Motor neuron (in vitro differentiated cells): Measurements from ENCODE around the gene TMC1. TPM values are rescaled to one million over a fixed set of nuclear protein-coding genes. Genes with fewer than 3 reads are reported as not detected.
A peak's percentile ranks its signal among the peaks of the same experiment; 100 is the strongest.

Experiments used
- ATAC-seq, 8 experiments: fragments of 200-7000 bp; cut with Tn5 transposase; replicated peaks in 6 of 8; 2 replicates each; pipeline ENCODE4 v1.8.0; 2021; ENCODE audit warnings: mild to moderate bottlenecking in 8 of 8, moderate library complexity in 8 of 8
- H3K27ac ChIP-seq, 2 donors: fragments of 250-450 bp; sonication (Bioruptor Pico); 2 replicates each; pipeline ENCODE4 v1.9.0; 2021; ENCODE audit warnings: antibody characterized with exemption in 2 of 2, mild to moderate bottlenecking in 2 of 2, moderate library complexity in 1 of 2
- H3K4me1 ChIP-seq, 2 donors: fragments of 250-450 bp; sonication (Bioruptor Pico); replicated peaks in 1 of 2; 2 replicates each; pipeline ENCODE4 v1.6.1; 2021; ENCODE audit warnings: antibody characterized with exemption in 2 of 2, mild to moderate bottlenecking in 2 of 2, moderate library complexity in 1 of 2
- H3K4me3 ChIP-seq, 5 donors: fragments of 250-450 bp; sonication (Bioruptor Pico); 2 replicates each; pipeline ENCODE4 v1.9.0; 2021; ENCODE audit warnings: antibody characterized with exemption in 5 of 5, mild to moderate bottlenecking in 5 of 5, moderate library complexity in 4 of 5
- WGBS, 10 experiments: fragments of 450-650 bp; shearing (Covaris generic); methylation state at CpG; one replicate each; pipeline ENCODE4 v1.0.0; 2022; 5-methylcytosine and 5-hydroxymethylcytosine counted together
- in situ Hi-C, 9 experiments: fragments of 400-800 bp; cut with MboI; loops; one replicate each; pipeline ENCODE4 v1.15.0; 2021; ENCODE audit warnings: low sequenced_read_pairs in 9 of 9, low pct_unique_long_range_greater_than_20kb in 2 of 9; ENCODE audit not compliant: unreplicated experiment in 9 of 9
- total RNA-seq, 8 experiments: library from RNA; unstranded; fragments of 300-600 nt; gene quantifications; 2 replicates each; pipeline versions ENCODE4 v1.2.3 to v1.2.4, GENCODE V29; 2022

The TMC1 gene
- total RNA-seq, 8 experiments from 2014 or later: 0.18 to 7.6 (median 0.85) TPM

DNA sequence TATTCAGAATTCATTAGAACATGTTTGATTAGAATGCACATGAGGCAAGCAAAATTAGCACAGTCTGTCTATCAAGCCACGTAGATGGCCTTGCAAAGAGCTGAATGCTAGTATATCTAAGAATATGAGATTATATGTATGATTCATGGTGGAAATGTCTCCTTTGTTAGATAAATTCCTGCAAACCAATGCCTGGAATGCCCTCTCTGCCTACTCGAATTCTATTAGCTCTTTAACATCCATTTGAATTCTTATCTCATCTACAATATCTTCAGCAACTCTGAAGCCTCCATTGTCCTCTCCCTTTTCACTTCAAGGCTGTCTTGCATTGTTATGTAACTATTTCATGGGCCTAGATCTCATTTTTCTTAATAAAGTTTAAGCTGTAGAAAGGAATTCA, 205.5 kb downstream of the TMC1 start:
- H3K27ac ChIP-seq: no peak overlapping the region
- in situ Hi-C loops: no loop called here
- ATAC-seq: peak in 5 of 8 experiments; percentile 23 to 57 (median 39)
- no peak overlapping the region for H3K4me3 ChIP-seq
- peaks cover 2 to 15% of the 10 kb centered on the region in 2 donors for H3K4me1 ChIP-seq
- WGBS, 10 experiments: 0 to 40% (median 16%) methylated on average over 1 to 2 of the region's 2 CpGs; no CpG with 5 or more reads in 2 of the 10 experiments

DNA sequence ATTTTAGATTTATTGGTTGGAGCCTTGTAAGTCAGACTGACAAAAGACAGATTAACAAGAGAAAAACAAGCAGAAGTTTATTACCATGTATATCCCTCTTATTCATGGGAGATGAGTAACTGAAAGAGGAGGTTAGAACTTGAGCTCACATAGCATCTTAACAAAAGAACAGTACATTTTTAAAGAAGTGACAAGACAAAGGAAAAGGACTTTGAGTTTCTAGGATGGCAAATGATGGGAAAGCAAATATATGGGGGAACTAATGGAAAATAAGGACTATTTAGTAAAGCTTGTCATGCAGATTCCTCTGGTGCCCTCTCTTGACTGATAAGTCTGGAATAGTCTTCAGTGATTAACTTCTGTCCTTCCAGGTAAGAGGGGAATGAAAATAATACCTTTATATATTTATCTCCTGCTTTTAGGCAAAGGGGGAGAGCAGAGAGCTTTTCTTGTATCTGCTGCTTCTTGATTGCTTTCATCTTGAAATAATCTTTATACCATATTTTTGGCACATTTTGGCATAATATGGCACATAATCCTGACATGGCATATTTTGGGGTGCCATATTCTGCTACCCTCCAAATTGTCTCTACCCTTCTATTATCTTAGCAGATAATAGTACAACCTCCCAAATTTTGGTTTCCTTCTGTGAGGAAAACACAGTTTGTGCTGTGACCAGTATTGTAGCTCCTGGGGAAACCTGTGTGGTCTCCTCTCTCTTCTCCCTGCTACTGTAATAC, 206.8 kb downstream of the TMC1 start:
- no peak for ATAC-seq
- H3K4me1 ChIP-seq: peaks cover 2 to 17% of the 10 kb centered on the region in 2 donors
- no peak overlapping the region for H3K27ac ChIP-seq
- H3K4me3 ChIP-seq: no peak overlapping the region
- in situ Hi-C loops: no loop called here

DNA sequence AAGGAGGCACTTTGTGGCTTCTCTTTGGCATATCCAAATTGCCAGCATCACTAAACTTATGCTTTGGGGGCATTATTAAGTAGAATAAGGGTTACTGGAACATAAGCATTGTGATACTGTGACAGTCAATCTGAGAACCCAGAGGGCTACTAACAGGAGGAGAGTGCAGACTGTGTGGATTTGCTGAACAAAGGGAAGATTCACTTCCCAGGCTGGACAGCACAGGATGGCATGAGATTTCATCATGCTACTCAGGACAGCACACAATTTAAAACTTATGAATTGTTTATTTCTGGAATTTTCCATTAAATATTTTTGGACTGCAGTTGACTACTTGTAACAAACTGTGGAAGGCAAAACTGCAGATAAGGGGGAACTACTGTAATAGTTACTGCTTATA, 212.5 kb downstream of the TMC1 start:
- peaks cover 15 to 21% of the 10 kb centered on the region in 2 donors for H3K4me1 ChIP-seq
- no peak overlapping the region for H3K4me3 ChIP-seq
- in situ Hi-C loops: no loop called here
- peak overlapping the region in 1 of 2 donors; percentile 12 for H3K27ac ChIP-seq
- ATAC-seq: peak in 5 of 8 experiments; percentile 61 to 91 (median 79)

DNA sequence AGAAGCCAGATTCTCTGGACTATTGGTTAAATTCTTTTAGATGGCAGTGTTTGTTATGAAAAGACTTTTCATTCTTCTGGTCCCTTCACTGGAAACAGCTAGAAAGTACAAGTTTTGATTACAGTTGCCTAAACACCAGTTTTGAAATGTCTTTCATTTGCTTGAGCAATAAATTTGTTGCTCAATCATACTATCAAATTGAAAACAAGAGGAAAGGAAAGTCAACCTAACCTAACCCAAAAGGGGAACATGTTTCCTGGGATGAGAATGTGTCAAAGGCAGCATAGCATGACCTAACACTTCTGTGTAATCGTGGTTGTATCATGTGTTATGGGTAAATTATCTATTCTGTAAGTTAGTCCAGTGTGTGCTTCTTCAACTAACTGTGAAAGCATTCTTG, 213.2 kb downstream of the TMC1 start:
- in situ Hi-C loops: no loop called here
- ATAC-seq: no peak
- Histone ChIP-seq H3K4me3 (no peak overlapping the region), H3K27ac (no peak overlapping the region), H3K4me1 (peaks cover 15 to 21% of the 10 kb centered on the region in 2 donors)
- WGBS, 10 experiments: 0 to 60% (median 0%) methylated on average over 1 of the region's 1 CpG; no CpG with 5 or more reads in 7 of the 10 experiments

DNA sequence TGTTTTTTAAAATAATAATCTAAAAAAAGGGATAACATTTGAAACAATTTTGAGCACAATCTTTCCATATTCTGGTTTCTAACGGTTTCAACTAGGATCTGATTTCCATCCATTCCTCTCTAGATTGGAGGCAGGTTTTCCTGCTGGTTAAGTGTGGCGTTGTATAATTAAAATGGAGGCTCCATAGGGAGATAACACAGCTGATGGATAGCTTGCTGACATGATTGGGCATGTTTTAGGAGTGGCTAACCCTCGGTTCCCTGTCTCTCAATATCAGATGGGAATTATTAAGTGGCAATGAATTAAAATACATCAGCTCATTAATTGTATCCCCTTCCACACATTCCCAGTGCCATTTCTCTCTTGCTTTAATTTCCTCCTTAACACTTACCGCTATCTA, 222.4 kb downstream of the TMC1 start:
- WGBS, 10 experiments: 53 to 73% (median 60%) methylated on average over 1 to 4 of the region's 4 CpGs; no CpG with 5 or more reads in 1 of the 10 experiments
- H3K27ac ChIP-seq: no peak overlapping the region
- peak in 1 of 8 experiments; percentile 27 for ATAC-seq
- no peak overlapping the region for H3K4me3 ChIP-seq
- in situ Hi-C loops: no loop called here
- H3K4me1 ChIP-seq: peaks cover 0 to 12% of the 10 kb centered on the region in 2 donors

DNA sequence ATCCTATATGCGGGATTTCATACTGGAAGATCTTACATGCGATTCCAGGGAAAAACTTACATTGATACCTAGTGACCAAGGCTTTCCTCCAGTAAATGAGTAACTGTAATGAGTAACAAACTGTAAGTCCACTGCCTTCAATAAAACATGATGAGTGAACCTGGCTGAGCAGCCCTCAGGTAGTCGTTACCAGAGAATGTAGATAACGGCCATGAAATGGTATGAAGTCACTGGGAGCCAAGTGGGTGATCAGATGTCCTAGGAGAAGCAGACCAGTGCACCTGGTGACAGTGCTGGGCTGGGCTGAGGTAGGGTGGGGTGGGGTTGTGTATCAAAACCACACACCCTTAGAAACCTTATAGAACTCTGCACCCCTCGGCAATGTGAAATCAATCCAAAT, 227.9 kb downstream of the TMC1 start:
- no peak overlapping the region for H3K27ac ChIP-seq
- H3K4me3 ChIP-seq: no peak overlapping the region
- in situ Hi-C loops: no loop called here
- H3K4me1 ChIP-seq: peaks cover 0 to 7% of the 10 kb centered on the region in 2 donors
- ATAC-seq: no peak
- WGBS, 10 experiments: 50 to 100% (median 96%) methylated on average over 1 to 5 of the region's 5 CpGs

DNA sequence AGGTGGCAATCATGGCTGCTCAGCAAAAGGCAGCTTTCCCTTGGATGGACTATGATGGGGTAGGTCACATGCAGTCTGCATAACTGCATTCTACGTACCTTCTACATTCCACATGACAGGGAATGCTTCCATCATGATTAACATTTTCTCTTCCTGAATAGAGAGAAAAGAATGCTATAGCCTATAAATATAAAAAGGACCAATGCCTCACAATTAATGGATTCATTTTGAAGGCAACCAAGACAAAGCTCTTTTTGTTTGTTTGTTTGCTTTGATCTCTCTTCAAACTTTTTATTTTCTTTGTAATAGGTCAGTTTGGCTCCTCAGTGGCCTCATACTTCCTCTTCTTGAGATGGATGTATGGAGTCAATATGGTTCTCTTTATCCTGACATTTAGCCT, 230.1 kb downstream of the TMC1 start:
- WGBS, 10 experiments: 17 to 77% (median 37%) methylated on average over 1 of the region's 1 CpG; no CpG with 5 or more reads in 4 of the 10 experiments
- H3K4me1 ChIP-seq: no peaks in the 10 kb centered on the region
- H3K27ac ChIP-seq: no peak overlapping the region
- H3K4me3 ChIP-seq: no peak overlapping the region
- in situ Hi-C loops: no loop called here
- no peak for ATAC-seq

DNA sequence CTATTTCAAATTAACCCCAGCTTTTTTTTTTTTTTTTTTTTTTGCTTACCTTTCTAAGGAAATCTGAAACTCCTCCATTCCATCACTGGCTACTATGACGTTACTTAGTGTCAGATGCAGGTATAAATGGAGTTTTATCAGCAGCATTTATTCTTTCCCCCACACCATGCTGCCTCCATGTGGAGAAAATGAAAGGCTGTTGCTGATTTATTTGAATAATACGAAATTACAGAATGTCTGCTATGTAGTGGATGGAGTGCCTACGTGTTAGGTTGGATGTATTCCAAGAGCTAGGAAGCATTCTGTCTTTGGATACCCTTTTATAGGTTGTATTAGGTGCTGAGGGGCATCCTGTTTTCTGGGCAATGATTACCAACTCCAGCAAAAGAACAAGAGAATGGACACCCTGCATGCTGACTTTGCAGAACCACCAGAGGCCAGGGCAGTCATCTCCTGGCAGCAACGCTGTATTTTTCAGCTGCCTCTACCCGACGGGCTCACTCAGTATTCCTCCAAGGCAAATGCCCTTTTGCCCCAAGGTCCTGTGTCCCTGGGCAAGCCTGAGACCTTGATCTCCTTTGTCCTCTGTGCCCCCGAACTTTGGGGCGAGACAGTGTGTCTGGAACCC, 232.0 kb downstream of the TMC1 start:
- Histone ChIP-seq H3K4me3 (no peak overlapping the region), H3K27ac (no peak overlapping the region), H3K4me1 (no peaks in the 10 kb centered on the region)
- WGBS, 10 experiments: 14 to 100% (median 76%) methylated on average over 2 to 8 of the region's 8 CpGs
- ATAC-seq: peak in 4 of 8 experiments; percentile 36 to 79 (median 70)
- in situ Hi-C loops: no loop called here

DNA sequence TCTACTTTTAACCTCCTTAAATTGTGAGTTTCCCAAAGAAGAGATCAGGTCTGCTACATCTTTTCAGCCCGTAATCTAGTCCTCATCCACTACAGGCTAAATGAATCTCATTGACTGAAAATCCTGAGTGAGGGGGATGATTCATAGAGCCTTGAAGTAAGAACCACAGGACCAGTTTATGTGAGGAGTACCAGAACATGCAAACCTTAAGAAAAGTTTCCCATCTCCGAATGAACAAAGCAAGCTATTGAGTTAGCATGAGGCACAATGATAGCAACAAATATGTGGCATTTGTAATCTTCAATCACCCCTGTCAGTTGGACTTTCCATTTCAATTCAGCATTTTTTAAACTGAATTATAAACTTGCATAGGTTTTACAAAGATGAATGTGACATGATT, 234.4 kb downstream of the TMC1 start:
- Histone ChIP-seq H3K4me3 (no peak overlapping the region), H3K27ac (no peak overlapping the region), H3K4me1 (no peaks in the 10 kb centered on the region)
- WGBS, 10 experiments: 57 to 94% (median 85%) methylated on average over 1 to 2 of the region's 2 CpGs; no CpG with 5 or more reads in 3 of the 10 experiments
- no peak for ATAC-seq
- in situ Hi-C loops: no loop called here

DNA sequence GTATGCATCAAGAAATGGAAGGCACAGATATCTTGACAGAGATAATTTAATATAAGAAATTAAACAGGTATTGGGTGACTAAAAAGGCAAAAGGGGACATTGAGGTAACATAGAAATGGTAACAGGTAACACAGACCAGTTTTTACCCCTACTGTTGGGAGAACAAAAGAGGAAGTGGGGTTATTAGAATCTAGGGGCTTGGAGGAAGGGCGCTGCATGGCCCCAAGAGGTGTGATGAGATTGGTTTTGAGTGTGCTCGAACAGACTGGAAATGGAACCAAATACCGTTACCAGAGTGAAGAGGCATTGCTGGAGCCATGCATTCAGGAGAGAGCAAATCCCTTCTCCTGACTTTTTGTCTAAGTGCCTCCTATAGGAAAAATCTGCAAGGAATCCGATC, 237.5 kb downstream of the TMC1 start:
- 63 to 100% (median 90%) methylated on average over 1 to 4 of the region's 4 CpGs; no CpG with 5 or more reads in 5 of the 10 experiments for WGBS, 10 experiments
- no peaks in the 10 kb centered on the region for H3K4me1 ChIP-seq
- in situ Hi-C loops: no loop called here
- no peak for ATAC-seq
- no peak overlapping the region for H3K27ac ChIP-seq
- no peak overlapping the region for H3K4me3 ChIP-seq

DNA sequence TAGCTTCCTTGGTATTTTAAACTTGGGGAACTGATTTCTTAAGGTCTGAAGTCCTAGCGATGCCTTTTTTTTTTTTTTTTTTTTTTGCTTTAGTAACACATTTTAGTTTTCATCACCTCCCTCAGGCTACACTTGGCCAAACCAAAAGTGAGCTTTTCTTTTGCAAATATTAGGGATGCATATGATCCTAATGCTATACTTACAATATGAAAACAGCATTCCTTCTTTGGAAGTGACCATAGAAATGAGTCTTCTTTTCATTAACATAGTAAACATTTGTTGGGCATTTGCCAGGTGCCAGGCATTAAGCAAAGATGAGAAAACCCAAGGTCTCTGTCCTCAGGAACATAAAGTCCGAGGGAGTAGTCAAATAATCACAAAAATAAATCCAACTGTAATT, 241.6 kb downstream of the TMC1 start:
- Histone ChIP-seq H3K4me1 (no peaks in the 10 kb centered on the region), H3K27ac (no peak overlapping the region), H3K4me3 (no peak overlapping the region)
- in situ Hi-C loops: no loop called here
- peak in 1 of 8 experiments; percentile 74 for ATAC-seq
- 0 to 100% (median 78%) methylated on average over 1 to 2 of the region's 2 CpGs for WGBS, 10 experiments

DNA sequence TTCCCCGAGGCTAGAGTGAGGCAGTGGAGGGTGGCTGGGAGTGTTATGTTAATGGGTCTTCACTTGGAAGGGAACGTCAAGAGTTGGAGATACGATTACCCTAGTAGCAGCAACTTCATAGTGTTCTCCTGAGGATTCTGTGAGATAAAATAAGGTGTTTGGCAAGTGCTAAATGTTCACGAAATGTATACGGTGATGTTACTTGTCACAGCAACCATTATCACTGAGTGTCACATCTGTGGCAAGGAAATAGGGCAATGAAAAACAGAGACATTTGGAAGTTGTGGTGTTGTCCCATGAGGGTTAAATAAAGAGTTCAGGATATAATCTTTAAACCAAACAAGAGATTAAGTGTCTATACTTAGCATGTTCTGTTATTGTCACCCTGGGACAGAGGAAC, 248.1 kb downstream of the TMC1 start:
- in situ Hi-C loops: no loop called here
- Histone ChIP-seq H3K27ac (no peak overlapping the region), H3K4me3 (no peak overlapping the region), H3K4me1 (peaks cover 0 to 13% of the 10 kb centered on the region in 2 donors)
- WGBS, 10 experiments: 8 to 100% (median 68%) methylated on average over 1 to 5 of the region's 5 CpGs; no CpG with 5 or more reads in 1 of the 10 experiments
- no peak for ATAC-seq

DNA sequence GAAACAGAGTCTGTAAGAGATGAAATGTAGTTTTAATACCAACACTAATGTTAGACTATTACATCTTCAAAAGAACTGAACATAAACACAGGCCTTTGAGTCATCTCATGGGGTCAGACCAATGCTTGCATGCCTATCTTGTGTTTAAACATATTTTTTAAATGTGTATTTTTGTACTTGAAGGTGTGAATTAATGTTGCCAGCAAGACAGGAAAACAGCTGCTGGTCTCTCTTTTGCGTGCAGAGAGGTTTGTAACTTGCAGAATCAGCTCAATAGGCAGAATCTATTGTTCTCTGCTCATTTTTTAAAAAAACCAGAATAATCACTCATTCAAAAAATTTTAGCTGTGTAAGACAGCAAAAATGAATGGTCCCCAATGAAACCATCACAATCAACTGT, 251.3 kb downstream of the TMC1 start:
- Histone ChIP-seq H3K4me3 (no peak overlapping the region), H3K27ac (no peak overlapping the region), H3K4me1 (peaks cover 0 to 13% of the 10 kb centered on the region in 2 donors)
- WGBS, 10 experiments: 63 to 100% (median 78%) methylated on average over 1 of the region's 1 CpG; no CpG with 5 or more reads in 4 of the 10 experiments
- in situ Hi-C loops: no loop called here
- no peak for ATAC-seq
